ENCODE measurements around the gene ZNF652.
"Not testable (repeated sequence)": the region's sequence is repeated elsewhere in the genome, so short reads cannot be mapped to it uniquely, and the experiment has no call there.

Gene ZNF652

GRCh38 chr17:49316889-49317675 is 45.0 kb downstream of the ZNF652 start:
- DNase-seq (ENCODE audit: low spot score), result no peak

GRCh38 chr17:49316258-49316570 is 45.8 kb downstream of the ZNF652 start:
- no peak for DNase-seq (ENCODE audit: low spot score)

GRCh38 chr17:49315551-49316257 is 46.3 kb downstream of the ZNF652 start:
- DNase-seq (ENCODE audit: low spot score), result peak; percentile 53

- no peak for DNase-seq (ENCODE audit: low spot score)
Measured at GRCh38 chr17:49312722-49313121, 49.3 kb downstream of the ZNF652 start.

- no peak for DNase-seq (ENCODE audit: low spot score)
Measured at GRCh38 chr17:49299996-49300395, 62.1 kb downstream of the ZNF652 start.

GRCh38 chr17:49298371-49298976 is 63.6 kb downstream of the ZNF652 start:
- DNase-seq (ENCODE audit: low spot score), result no peak

- no peak for DNase-seq (ENCODE audit: low spot score)
Measured at GRCh38 chr17:49297141-49297540, 64.9 kb downstream of the ZNF652 start.

GRCh38 chr17:49294122-49294521 is 67.9 kb downstream of the ZNF652 start:
- no peak for DNase-seq (ENCODE audit: low spot score)

GRCh38 chr17:49292901-49293300 is 69.1 kb downstream of the ZNF652 start:
- no peak for DNase-seq (ENCODE audit: low spot score)

- no peak for DNase-seq (ENCODE audit: low spot score)
Measured at GRCh38 chr17:49291929-49292328, 70.1 kb downstream of the ZNF652 start.

- no peak for DNase-seq (ENCODE audit: low spot score)
Measured at GRCh38 chr17:49290690-49291359, 71.2 kb downstream of the ZNF652 start.

GRCh38 chr17:49288388-49288787 is 73.7 kb downstream of the ZNF652 start:
- no peak for DNase-seq (ENCODE audit: low spot score)

GRCh38 chr17:49287481-49287880 is 74.6 kb downstream of the ZNF652 start:
- no peak for DNase-seq (ENCODE audit: low spot score)

GRCh38 chr17:49286261-49286973 is 75.6 kb downstream of the ZNF652 start:
- not testable (repeated sequence) for DNase-seq (ENCODE audit: low spot score)

GRCh38 chr17:49285716-49286115 is 76.3 kb downstream of the ZNF652 start:
- DNase-seq (ENCODE audit: low spot score), result no peak

- DNase-seq (ENCODE audit: low spot score), result no peak
Measured at GRCh38 chr17:49280918-49281317, 81.1 kb downstream of the ZNF652 start.

- DNase-seq (ENCODE audit: low spot score), result no peak
Measured at GRCh38 chr17:49280061-49280460, 82.0 kb downstream of the ZNF652 start.

GRCh38 chr17:49279263-49280015 is 82.6 kb downstream of the ZNF652 start:
- not testable (repeated sequence) for DNase-seq (ENCODE audit: low spot score)

GRCh38 chr17:49278076-49278475 is 84.0 kb downstream of the ZNF652 start:
- no peak for DNase-seq (ENCODE audit: low spot score)

- DNase-seq (ENCODE audit: low spot score), result no peak
Measured at GRCh38 chr17:49277638-49278037, 84.4 kb downstream of the ZNF652 start.

GRCh38 chr17:49275981-49276380 is 86.1 kb downstream of the ZNF652 start:
- DNase-seq (ENCODE audit: low spot score), result not testable (repeated sequence)
